HG02870 (cell line): ENCODE results near the gene CTNNA3.
"Not testable (repeated sequence)": the region's sequence is repeated elsewhere in the genome, so short reads cannot be mapped to it uniquely, and the experiment has no call there.

Experiments
- ATAC-seq: cut with Tn5 transposase; IDR thresholded peaks from one replicate; pipeline ENCODE4 v1.9.1; 2021; ENCODE audit warnings: mild to moderate bottlenecking, moderate library complexity; ENCODE audit not compliant: unreplicated experiment

Gene CTNNA3

DNA sequence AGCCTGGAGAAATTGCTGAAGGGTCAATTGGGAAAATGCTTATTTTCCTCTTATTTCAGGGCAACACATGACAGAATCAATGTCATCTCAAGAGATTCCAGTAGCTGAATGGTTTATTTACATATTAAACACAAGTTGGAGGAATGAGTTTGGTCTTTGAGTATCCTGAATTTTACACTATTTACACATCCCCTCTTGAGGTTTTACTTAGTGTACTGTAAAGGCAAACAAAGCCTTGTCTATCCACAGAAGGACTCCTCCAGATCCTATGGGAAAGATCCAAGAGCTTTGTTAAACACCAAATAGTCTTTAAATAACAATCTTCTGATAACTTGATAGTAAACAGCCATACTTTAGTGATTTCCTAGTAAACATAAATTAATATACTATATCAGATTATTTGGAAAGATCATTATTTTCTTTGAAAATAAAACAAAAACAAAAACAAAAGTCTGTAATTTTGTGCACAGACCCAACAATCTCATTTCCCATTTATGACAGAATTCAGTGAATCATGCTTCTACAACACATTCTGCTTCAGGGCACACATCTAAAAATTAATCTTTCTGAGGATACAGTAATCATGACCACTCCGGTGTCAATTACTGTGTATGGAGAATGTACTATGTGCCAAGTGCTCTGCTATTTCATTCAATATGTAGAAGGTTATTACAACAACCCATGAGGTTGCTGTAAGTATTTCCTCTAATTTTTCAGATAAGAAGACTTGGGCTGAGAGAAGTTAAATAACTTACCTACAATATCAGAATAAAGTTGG lies 1345.2 kb downstream of the CTNNA3 start:
- ATAC-seq, result no peak

DNA sequence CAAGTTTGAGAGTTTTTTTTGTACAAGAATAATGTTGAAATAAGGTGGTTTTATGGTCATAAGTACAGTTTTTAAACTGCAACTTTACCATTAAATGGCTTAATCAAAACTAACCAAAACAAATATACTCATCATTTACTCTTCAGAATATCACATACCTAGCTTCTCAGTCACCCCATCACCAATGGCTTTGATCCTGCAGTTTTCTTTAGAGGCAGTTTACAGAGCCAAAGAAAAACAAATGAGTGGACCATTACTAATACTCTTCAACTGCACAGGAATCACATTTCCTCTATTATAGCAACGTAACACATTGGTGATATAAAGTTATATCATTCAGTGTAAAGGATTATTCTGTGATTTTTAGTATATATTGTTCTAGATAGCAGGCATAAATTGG lies 1346.3 kb downstream of the CTNNA3 start:
- ATAC-seq, result no peak

DNA sequence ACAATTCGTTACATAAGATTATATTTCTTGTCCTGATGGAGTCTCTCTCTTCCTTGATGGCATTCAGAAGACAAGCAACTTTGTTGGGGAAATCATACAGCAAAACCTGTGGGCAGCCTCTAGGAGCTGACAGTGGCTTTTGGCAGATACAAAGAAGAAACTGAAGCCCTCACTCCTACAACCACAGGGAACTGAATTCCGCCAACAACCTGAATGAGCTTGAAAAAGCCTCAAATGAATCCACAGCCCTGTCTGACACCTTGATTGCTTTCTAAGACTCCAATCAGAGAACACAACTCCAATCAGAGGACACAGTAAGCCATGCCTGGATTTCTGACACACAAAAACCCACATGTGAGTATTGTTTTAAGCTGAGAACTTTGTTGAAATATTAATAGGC lies 1346.9 kb downstream of the CTNNA3 start:
- no peak for ATAC-seq

DNA sequence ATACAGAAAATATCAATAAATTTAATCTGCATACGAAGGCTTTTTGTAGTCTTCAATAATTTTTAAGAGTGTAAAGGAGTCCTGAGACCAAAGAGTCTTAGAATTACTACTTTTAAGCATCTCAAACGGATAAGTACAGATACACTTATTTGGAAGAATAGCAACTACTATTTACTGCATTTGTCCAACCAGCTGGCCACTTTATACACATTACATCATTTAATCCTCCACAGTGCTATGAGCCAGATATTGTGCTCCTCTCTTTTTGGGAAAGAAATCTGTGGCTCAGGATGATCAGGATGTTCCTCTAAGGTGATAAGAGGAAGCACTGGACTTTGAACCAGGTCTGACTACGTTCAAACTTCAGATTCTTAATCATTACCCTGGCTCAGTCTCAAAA lies 1358.8 kb downstream of the CTNNA3 start:
- no peak for ATAC-seq

DNA sequence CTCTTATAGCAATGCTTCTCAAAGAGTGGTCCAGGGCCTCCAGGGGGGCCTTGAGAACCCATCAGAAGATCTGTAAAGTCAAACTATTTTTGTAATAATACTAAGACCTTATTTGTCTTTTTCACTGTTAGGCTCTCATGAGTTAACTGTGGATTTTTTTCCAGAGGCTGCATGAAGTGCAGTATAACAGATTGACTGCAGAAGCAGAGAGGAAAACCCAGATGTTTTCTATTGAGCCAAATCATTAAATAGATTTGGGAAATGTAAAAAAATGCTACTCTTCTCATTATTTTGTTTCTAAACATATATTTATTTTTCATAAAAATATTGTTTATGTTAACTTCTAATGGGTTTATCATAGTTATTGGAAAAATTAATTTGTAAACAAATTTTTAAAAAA lies 1359.2 kb downstream of the CTNNA3 start:
- ATAC-seq, result no peak

DNA sequence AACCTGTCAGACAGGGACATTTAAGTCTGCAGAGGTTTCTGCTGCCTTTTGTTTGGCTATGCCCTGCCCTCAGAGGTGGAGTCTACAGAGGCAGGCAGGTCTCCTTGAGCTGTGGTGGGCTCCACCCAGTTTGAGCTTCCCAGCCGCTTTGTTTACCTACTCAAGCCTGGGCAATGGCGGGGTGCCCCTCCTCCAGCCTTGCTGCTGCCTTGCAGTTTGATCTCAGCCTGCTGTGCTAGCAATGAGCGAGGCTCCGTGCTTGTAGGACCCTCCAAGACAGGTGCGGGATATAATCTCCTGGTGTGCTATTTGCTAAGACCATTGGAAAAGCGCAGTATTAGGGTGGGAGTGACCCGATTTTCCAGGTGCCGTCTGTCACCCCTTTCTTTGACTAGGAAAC lies 1360.2 kb downstream of the CTNNA3 start:
- ATAC-seq, result not testable (repeated sequence)

DNA sequence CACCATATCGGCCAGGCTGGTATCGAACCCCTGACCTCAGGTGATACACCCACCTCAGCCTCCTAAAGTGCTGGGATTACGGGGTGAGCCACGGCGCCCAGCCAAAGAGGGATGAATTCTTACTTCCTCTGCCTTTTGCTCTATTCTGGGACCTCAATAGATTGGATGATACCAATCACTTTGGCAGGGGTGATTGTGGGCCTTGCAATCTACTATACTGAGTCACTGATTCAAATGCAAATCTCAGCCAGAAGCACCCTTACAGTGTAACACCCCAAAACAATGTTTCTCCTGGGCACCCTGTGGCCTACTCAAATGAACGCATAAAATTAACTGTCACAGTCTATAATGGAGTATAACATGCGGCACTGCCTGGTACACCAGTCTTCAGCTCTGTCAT lies 1366.8 kb downstream of the CTNNA3 start:
- ATAC-seq, result no peak

DNA sequence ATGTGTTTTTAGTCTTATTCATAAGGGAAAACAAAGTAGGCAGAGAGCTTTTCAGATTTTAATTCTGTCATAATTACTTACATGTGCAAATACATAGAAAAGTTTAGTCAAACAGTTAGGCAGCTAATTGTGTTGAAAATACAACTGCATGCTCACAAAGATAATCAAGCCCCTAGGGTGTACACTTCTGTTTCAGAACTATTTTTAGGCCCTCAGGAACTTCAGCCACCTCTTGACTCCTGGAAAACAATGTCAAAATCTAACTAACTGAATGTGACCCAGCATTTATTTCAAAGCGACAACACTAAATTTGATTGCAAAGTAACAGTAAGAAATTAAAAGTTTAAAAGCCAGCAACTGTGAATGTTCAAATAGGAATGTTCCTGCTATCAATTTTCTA lies 1369.1 kb downstream of the CTNNA3 start:
- ATAC-seq, result no peak

DNA sequence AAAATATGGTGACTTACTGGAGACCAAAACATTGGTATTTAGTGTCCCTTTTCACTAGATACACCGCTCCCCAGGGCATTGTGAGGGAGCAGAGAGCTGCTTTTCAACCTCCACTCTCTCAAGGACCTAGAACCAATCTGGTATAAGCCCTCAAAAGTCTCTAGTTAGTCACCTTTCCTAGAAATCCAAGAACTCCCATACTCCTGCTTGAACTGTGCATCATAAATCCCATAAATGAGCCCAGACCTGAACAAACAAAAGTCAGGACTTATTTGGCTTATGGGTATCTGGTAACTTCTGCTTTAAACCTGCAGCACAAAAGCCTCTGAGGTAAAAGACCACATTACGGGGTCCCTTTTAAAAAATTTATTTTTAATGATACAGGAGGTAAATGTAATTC lies 1373.2 kb downstream of the CTNNA3 start:
- no peak for ATAC-seq

DNA sequence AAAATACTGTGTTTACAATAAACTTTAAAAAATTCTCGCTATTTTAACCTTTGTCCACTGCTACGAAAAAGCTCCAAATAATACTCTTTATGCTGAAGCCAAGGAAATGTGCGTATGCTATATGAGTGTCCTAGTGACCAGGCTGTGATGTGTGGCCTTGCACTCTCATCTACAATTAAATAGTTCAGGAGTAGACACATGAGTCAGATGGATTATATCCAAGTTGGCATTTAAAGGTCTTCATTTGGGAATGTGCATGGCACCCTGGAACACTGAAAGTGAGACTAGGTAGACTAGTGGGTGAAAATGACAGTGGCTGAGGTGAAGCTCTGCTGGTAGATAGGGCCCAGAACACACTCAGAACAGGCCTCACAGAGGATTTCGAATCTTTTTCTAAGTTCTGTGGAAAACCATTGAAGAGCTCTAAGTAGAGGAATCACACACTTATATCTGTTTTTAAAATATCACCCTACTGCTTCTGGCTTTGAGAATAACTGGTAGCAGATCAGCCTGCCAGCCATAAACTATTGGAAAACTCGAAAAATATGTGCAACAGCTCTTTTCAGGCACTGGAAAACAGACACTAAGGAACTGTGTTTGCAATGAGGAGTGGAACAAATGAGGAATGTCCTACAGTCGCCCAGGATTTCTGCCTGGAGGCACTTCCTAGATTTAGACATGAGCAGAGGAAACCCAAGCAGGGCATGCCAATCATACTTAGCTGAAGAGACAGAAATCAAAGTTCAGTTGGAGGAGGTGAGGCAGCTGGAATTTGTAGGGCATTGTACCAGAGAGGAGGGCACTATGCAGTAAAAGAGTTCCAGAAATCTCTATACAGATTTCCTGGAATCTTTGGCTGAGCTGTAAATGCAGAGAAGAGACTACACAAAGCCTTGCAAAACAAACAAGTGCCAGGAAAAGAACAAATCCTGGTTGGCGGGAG lies 1374.0 kb downstream of the CTNNA3 start:
- no peak for ATAC-seq

DNA sequence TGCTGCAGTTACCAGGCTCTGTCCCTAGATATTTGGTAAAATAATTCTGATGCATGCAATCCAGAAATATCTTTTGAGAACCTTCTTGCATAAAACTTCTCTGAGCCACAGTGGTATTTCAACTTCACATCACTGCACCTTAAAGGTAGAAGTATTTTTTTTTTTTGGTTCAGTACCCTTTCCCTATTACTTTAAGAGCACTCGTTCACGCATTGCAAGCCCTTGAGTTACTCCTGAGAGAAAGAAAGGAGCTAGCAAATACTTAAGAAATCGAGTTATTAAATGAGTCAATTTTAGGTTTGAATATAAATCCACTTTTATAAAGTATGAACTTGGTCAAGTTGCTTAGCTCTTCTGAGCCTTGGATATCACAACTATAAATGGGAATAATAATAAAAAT lies 1377.2 kb downstream of the CTNNA3 start:
- no peak for ATAC-seq

DNA sequence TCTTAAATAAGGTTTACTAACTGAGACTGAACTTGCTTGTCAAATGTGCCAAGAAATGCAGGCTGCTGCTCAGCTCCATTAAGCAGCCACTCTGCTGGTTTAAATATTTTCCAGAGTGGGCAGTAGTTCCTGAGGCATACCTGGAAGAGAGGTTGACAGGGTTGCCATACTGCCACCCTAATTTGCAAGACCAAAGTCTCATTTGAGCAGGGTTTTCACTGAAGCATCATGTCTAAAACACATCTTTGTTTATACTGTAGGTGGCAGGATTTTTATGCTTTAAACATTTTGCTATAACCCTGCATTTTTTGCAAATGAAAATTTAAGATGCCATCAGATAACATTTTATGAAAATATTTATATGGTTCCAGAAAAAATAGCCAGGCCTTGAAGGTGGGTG lies 1388.2 kb downstream of the CTNNA3 start:
- no peak for ATAC-seq

DNA sequence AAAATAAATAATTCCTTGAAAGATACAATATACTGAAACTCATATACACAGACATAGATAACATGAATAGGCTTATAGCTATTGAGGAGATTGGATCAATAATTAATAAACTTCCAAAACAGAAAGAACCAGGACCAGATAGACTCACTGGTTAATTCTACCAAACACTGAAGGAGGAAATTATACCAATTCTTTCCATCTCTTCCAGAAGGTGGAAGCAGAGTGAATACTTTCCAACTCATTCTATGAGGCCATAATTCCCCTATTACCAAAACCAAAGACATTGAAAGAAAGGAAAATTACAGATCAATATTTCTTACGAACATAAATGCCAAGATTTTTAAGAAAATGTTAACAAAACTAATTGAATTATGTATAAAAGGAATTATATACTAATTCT lies 1394.9 kb downstream of the CTNNA3 start:
- no peak for ATAC-seq

DNA sequence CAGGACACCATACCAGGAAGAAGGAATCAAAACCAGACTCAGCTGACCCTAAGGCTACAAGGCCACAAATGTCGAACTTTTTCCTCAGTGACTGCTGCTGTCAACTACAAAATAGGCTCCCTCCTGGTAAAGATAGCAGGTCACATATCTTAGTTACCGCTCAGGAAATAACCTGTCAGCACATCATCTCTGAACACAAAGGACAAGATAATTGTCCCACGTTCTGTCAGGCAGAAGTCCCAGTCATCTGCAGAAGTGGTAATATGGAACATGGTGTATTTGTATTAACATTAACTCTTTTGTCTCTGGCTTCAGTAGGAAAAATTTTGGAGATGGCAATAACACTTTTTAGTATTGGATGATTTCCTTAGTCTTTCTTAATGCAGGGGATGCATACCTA lies 1400.4 kb downstream of the CTNNA3 start:
- no peak for ATAC-seq

DNA sequence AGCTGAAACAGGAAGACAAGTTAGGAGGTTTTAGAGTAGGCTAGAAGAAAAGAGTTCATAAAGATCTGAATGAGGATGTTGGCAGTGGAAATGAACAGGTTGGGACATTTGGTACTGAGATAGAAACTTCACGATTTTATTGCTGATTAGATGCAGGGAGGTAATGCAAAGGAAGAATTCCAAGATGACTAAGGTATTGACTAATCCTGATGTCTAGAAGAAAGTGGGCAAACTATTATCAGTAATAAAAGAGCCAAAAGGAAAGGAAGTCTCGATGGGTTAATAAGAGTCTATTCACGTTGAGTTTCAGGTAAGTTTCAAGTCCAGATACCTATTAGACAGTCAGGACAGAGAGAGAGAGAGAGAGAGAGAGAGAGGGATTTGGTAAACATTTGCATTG lies 1401.5 kb downstream of the CTNNA3 start:
- no peak for ATAC-seq

DNA sequence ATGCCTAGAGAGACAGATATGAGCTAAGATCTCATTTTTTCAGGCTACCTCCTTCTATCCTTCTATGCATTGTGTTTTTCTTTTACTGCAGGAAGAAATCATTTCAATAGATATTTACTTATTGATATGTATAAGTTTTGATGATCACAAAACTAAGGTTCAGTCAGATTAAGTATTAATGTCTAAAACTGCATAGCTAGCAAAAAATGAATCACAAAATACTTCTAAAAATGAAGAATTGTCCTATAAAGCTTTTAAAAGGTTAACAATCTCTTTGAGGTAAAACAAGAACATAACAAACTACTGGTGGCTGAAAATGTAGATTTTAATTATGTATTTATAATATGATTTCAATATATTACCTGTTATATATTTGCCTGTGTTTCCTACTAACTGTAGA lies 1403.1 kb downstream of the CTNNA3 start:
- no peak for ATAC-seq

DNA sequence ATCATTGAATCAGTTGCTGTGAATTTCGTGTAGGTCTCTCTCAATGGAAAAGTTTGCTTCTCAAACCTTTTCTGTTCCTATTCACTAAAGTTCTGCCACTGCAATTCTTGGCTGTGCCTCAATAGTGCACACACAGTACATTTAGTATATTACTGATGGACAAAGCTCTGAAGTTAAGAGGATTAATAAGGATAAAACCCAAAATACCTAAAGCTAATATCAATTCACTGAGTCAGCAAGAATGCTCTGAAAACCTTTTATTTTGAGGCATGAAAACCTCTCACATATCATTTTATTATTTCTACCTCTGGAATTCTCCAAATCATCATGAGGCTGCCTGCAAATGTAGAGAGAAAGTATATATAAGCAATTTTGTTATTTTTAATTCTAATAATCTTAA lies 1403.5 kb downstream of the CTNNA3 start:
- ATAC-seq, result no peak

DNA sequence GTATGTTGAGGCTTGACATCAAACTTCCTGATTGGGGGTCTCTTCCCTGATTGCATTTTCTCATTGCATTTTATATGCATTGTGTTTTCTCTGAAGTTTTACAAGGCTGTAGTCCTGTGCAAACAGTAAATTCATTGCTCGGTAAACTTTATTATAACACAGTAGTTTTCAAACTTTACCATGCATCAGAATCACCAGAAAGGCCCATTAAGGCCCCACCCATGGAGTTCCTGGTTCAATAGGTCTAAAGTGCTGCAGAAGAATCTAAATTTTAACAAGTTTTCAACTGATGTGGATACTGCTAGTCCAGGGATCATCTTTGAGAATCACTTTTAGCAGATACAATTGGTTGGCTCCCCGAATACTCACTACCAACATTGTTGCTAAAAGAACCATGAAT lies 1404.9 kb downstream of the CTNNA3 start:
- ATAC-seq, result no peak

DNA sequence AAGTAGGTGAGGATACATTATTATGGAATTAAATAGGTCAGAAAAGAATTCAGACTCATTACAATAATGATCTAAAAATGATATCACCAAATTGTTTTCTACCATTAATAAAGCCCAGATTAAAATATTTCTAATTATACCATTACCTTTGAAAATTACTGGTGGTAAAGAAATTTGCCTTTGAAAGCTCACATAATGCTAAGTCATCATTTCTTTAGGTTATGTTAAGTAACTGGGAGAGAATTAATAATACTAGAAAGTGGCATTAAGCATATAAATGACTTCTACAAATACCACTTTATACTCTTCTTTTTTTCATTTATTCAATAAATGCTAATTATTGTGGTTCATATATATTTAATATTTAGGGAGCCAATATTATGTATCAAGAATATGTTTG lies 1411.4 kb downstream of the CTNNA3 start:
- no peak for ATAC-seq

DNA sequence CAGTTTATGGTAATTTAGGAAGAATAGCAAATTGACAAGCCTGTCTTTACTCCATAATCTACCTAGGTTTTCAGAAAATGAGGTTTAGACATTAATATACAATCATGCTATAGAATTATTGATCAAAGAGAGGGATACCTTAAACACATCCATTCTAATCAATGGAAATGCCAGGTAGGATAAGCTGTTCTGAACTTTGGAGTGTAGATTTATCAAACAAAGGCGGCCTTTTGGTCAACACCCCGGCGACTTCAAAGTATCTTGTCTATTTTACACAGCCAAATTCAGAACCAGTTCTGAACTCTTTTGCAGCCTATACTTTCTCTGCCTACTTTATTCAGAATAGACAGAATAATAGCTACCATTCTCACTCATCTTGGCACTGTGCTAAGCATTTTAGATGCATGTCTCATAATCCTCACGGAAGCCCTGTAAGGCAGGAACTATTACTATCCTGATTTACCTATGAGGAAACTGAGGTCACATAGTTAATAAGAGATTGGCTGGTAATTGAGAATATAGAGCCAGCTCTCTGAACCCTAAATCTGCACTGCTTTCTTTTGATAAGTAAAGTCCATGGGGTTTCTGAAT lies 1412.0 kb downstream of the CTNNA3 start:
- ATAC-seq, result no peak

DNA sequence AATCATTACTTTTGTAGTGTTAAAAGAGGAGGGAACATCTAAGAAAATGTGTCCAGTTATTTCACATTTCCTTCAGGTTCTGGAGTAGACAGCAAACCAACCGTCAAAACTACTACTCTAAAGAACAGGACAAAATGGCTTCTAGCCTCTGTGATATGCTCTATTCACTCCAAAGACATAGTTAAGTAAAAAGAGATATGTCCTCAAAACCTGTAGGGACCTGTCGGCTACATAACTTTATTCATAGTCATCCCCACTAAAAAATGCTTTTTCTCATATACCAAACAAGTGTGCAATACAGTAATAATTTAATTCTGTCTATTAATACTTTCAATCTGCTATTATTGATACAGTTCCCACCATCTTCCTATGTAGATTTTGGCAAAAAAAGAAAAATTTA lies 1412.9 kb downstream of the CTNNA3 start:
- ATAC-seq, result no peak

DNA sequence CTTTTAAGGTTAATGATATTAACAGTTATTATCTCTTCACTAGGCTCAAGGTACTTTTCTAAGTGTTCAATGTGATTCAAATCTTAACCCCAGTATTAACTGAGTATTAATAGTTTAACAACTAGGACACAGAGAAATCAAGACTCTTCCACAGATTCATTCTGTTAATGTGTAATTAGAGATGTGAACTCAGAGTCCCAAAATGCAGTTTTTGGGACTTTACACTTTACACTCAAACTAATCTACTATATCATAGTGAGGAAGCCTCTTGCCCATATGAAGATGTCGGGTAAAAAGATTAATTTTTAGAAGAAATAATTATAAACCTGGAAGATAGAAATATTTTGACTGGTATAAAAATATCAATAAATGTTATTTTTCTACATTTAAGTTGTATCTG lies 1414.7 kb downstream of the CTNNA3 start:
- ATAC-seq, result no peak
